Epithelial cell of esophagus (primary cell): ENCODE results near the gene ITPR1.

Experiments used
- DNase-seq: peaks from one replicate; pipeline ENCODE4 v3.0.0; 2010; ENCODE audit warnings: low read depth
- H3K4me3 ChIP-seq: 2 replicates; pipeline ENCODE4 v1.5.1; 2011; ENCODE audit warnings: mild to moderate bottlenecking, low read length, control low read depth
- TF ChIP-seq, protein P1 (sequence below): IDR thresholded peaks from 2 replicates; pipeline ENCODE4 v1.5.1; 2011; ENCODE audit warnings: low read depth, mild to moderate bottlenecking, low read length, control low read depth, inconsistent platforms; ENCODE audit not compliant: insufficient read depth; ENCODE audit errors: missing control alignments

Gene ITPR1

DNA sequence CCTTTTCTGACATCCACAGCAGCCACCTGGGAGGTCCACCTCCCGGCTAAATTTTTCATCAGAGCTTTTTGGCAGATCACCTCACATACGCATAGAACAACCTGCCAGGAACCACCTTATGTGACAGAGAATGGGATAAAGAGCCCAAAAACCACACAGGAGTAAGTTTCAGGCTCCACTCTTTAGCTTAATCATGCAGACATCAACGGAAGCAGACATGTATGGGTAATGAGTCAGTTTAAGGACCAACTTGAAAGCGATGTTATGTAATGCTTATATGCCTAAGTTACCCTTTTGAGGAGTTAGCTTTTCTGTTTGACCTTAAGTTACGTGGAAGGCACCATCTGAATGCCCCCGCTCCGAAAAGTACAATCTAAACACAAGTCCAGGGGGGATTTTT lies 302.8 kb downstream of the ITPR1 start:
- no peak overlapping the region for H3K4me3 ChIP-seq
- peak; percentile 47 for DNase-seq
- TF ChIP-seq, protein P1, sequence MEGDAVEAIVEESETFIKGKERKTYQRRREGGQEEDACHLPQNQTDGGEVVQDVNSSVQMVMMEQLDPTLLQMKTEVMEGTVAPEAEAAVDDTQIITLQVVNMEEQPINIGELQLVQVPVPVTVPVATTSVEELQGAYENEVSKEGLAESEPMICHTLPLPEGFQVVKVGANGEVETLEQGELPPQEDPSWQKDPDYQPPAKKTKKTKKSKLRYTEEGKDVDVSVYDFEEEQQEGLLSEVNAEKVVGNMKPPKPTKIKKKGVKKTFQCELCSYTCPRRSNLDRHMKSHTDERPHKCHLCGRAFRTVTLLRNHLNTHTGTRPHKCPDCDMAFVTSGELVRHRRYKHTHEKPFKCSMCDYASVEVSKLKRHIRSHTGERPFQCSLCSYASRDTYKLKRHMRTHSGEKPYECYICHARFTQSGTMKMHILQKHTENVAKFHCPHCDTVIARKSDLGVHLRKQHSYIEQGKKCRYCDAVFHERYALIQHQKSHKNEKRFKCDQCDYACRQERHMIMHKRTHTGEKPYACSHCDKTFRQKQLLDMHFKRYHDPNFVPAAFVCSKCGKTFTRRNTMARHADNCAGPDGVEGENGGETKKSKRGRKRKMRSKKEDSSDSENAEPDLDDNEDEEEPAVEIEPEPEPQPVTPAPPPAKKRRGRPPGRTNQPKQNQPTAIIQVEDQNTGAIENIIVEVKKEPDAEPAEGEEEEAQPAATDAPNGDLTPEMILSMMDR: no peak

DNA sequence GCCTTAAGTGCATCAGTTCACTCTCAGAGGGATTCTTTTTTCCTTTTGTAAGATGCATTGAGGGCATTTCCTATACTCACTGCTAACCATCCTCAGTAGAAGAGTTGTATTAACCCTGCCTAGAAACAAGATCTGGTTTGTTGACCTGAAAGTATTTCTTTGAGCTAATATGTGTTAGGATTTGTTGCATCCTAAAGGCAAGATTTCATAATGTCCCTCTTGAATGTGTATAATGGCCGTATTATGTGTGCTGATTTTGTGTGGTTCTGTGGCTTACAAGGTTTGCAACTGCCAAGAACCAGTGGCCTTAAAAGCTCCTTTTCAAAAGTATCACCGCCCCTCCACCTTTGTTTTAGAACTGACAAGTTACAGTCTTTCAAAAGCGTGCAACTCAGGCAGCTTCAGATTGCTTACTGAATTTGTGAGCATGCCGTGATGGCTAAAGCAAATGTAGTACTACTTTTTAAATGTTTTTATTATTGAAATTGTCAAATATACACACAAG lies 304.1 kb downstream of the ITPR1 start:
- DNase-seq: no peak
- TF ChIP-seq, protein P1: no peak

DNA sequence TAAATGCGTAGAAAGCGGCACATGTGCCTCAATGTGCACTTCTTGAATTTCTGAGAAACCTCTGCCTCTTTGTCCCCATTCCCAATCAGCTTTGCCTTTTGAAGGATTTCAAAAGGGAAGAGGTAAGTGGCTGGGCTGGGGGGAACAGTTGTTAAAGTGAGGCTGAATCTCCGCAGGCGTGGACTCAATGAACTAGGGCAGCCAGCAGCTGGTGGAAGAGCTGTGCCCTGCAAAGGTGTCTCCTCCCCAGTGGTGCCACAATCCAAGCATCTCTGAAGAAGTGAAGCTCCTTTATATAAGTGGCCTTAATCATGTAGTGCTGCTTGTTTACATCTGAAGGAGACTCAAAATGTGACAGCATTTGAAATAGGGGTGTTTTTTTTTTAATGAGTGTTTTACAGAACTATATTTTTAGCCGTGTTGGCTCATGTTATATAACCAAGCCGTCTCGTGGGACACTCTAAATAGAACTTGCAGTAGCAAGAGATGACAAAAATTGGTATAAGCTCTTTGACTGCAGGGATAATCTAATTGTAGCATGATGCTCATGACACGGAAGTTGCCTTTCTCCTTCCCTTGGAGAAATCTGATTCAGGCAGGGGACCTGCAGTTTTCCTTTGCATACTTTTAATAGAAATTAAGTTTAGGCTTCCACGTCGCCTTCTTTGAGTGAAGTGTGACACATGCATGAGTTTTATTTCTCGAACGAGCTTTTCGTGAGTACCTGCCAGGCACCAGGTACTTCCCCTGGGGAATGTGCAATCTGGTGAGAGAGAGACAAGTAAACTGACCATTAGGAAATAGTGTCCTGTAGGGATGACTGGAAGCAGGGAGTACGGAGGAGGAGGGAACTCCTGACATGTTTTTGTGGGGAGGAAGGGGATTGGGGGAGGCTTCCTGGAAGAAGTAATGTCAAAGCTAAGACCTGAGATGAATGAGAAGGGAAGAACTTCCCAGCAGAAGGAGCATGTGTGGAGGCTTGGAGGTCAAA lies 306.4 kb downstream of the ITPR1 start:
- no peak overlapping the region for H3K4me3 ChIP-seq
- no peak for DNase-seq
- TF ChIP-seq, protein P1: no peak

More for the DNA sequence above, 304.1 kb downstream of the ITPR1 start:
- no peak overlapping the region for H3K4me3 ChIP-seq

GRCh38 chr3:4800595-4800994 lies 307.4 kb downstream of the ITPR1 start:
- DNase-seq: no peak
- TF ChIP-seq, protein P1: no peak
- H3K4me3 ChIP-seq: no peak overlapping the region

GRCh38 chr3:4801892-4802291 lies 308.7 kb downstream of the ITPR1 start:
- TF ChIP-seq, protein P1: no peak
- H3K4me3 ChIP-seq: no peak overlapping the region
- no peak for DNase-seq

- TF ChIP-seq, protein P1: no peak
- H3K4me3 ChIP-seq: no peak overlapping the region
- DNase-seq: no peak
Measured at GRCh38 chr3:4802903-4803302, 309.8 kb downstream of the ITPR1 start.
